NCI-H345 treated with DMSO at 0.1 percent for 48 hours (cell line): ENCODE measurements around the gene OR5K3.

Source experiments
- DNase-seq: peaks from one replicate; lab custom pipeline; 2025; ENCODE audit not compliant: unreplicated experiment; lab: John Stamatoyannopoulos, UW

The OR5K3 gene

GRCh38 chr3:98432575-98432974 lies 42.1 kb downstream of the OR5K3 start:
- DNase-seq, result no peak

DNA sequence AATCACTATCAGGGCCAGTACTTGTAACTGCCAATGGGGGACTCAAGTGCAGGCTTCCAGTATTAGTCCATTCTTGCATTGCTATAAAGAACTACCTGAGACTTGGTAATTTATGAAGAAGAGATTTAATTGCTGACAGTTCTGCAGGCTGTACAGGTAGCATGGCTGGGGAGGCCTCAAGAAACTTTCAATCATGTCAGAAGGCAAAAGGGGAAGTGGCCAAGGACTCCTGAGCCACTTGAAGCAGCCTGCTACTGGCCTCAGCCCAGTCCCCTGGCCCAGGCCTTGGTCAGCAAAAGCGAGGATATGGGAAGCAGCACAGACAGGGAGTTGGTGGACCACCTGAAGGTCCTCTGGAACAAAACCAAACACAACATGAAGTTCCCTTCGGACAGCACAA lies 43.3 kb downstream of the OR5K3 start:
- DNase-seq, result no peak

GRCh38 chr3:98434412-98434811 lies 43.9 kb downstream of the OR5K3 start:
- DNase-seq, result no peak

GRCh38 chr3:98440283-98440682 lies 49.8 kb downstream of the OR5K3 start:
- DNase-seq, result no peak
